OCI-LY1 (cell line): ENCODE data around the gene FBN2.

Experiments
- EZH2 ChIP-seq: fragments of 200-600 bp; sonication (generic), shearing (Covaris generic); IDR thresholded peaks from 2 replicates; pipeline ENCODE4 v1.8.0; 2017; ENCODE audit warnings: borderline replicate concordance, mixed run types, mild to moderate bottlenecking, antibody characterized with exemption, low read length, moderate library complexity, mixed read lengths
- TF ChIP-seq, protein P1 (sequence below): fragments of 200-600 bp; sonication (generic), shearing (Covaris generic); IDR thresholded peaks from 2 replicates; pipeline ENCODE4 v1.5.1; 2017; ENCODE audit warnings: mild to moderate bottlenecking, antibody characterized with exemption, low read length, moderate library complexity, mixed read lengths

DNA sequence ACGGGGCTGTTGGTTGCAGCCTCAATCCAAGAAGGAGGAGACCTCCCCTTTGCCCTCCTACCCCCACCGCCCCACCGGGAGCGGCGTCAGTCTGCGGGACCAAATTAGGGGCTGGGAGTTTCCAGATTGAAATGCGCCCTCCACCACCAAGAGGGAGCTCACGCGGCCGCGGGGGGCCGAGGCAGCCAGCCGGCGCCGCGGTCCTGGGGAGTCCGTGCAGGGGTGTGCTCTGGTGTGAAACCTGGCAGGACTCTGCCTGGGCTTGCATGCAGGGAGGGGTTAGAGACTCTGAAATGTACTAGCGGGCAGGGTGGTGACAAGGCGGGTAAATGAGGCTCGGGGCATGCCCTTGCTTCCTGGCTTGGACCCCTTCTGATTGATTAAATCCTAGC is 989 bp upstream of the FBN2 start:
- TF ChIP-seq, protein P1, sequence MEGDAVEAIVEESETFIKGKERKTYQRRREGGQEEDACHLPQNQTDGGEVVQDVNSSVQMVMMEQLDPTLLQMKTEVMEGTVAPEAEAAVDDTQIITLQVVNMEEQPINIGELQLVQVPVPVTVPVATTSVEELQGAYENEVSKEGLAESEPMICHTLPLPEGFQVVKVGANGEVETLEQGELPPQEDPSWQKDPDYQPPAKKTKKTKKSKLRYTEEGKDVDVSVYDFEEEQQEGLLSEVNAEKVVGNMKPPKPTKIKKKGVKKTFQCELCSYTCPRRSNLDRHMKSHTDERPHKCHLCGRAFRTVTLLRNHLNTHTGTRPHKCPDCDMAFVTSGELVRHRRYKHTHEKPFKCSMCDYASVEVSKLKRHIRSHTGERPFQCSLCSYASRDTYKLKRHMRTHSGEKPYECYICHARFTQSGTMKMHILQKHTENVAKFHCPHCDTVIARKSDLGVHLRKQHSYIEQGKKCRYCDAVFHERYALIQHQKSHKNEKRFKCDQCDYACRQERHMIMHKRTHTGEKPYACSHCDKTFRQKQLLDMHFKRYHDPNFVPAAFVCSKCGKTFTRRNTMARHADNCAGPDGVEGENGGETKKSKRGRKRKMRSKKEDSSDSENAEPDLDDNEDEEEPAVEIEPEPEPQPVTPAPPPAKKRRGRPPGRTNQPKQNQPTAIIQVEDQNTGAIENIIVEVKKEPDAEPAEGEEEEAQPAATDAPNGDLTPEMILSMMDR: no peak
- TF ChIP-seq EZH2: no peak
